K562 (cell line): ENCODE measurements around the gene CPHXL2. TPM values are rescaled to one million over a fixed set of nuclear protein-coding genes. Genes with fewer than 3 reads are reported as not detected.
A peak's percentile ranks its signal among the peaks of the same experiment; 100 is the strongest.

Source experiments
- ASH1L ChIP-seq: fragments of 450-650 bp; IDR thresholded peaks from 2 replicates; pipeline ENCODE4 v1.6.1; 2018; ENCODE audit warnings: borderline replicate concordance, mild to moderate bottlenecking, low read depth; ENCODE audit not compliant: partially characterized antibody
- GABPA ChIP-seq: fragments of 200-800 bp; sonication (Bioruptor generic); conservative IDR thresholded peaks from 2 replicates; pipeline ENCODE4 v1.6.1; 2016; ENCODE audit warnings: low read depth, missing genetic modification characterization, missing compliant biosample characterization
- NCOA6 ChIP-seq: fragments of 450-650 bp; IDR thresholded peaks from 2 replicates; pipeline ENCODE4 v1.6.1; 2017; ENCODE audit warnings: mild to moderate bottlenecking
- POLR3G ChIP-seq: IDR thresholded peaks from 2 replicates; pipeline ENCODE4 v1.6.1; 2011; ENCODE audit not compliant: insufficient read length, insufficient replicate concordance; ENCODE audit errors: extremely low read depth
- RBM39 ChIP-seq: fragments of 200-400 bp; formaldehyde crosslinking; optimal IDR thresholded peaks from 2 replicates; pipeline ENCODE3; 2018; ENCODE audit warnings: low read depth, low read length
- RNF2 ChIP-seq: sonication (generic); IDR thresholded peaks from 2 replicates; pipeline ENCODE4 v1.6.1; 2016
- SOX6 ChIP-seq: fragments of 450-650 bp; IDR thresholded peaks from 2 replicates; pipeline ENCODE4 v1.6.1; 2014; ENCODE audit warnings: mild to moderate bottlenecking
- SRSF9 ChIP-seq: fragments of 200-400 bp; formaldehyde crosslinking; IDR thresholded peaks from 2 replicates; pipeline ENCODE4 v1.6.1; 2017; ENCODE audit warnings: low read depth, low read length, borderline replicate concordance
- ZBTB17 ChIP-seq: fragments of 450-650 bp; formaldehyde crosslinking; IDR thresholded peaks from 2 replicates; pipeline ENCODE4 v1.4.0; 2020; ENCODE audit warnings: mild to moderate bottlenecking
- ZNF695 ChIP-seq: fragments of 450-650 bp; formaldehyde crosslinking; IDR thresholded peaks from 2 replicates; pipeline ENCODE4 v1.4.0; 2020; ENCODE audit warnings: mild to moderate bottlenecking, moderate library complexity
- polyA plus RNA-seq, 8 experiments: library from polyadenylated mRNA; depleted of rRNA in 4 of 8; stranded (reverse) in 5 of 8; unstranded in 3 of 8; fragments of >200 nt; fragmentation: Nextera tagmentation in 2 of 8; fragmentation: Illumina TruSeq in 1 of 8; extraction: Ambion mirVana in 2 of 8; extraction: Trizol in 1 of 8; gene quantifications; 2 replicates each; pipeline versions ENCODE4 v1.2.1 to v1.2.3, GENCODE V29; 2011 to 2014; ENCODE audit warnings: inconsistent platforms in 1 of 8, missing spikeins in 1 of 8
- total RNA-seq, 7 experiments: library from RNA; depleted of rRNA in 6 of 7; stranded (reverse); fragments of >200 nt in 6 of 7; fragmentation: Illumina TruSeq in 2 of 7; extraction: Trizol in 2 of 7; gene quantifications; 2 replicates each; pipeline versions ENCODE4 v1.2.1 to v1.2.3, GENCODE V29; 2011 to 2021; ENCODE audit warnings: low replicate concordance in 1 of 7
- TF ChIP-seq, protein P1 (sequence below): fragments of 250-450 bp; sonication (Bioruptor Pico); IDR thresholded peaks from 2 replicates; pipeline ENCODE4 v1.8.0; 2022; ENCODE audit warnings: inconsistent platforms
- TF ChIP-seq, protein P2 (sequence below): fragments of 200-600 bp; sonication (generic); IDR thresholded peaks from one replicate; pipeline ENCODE4 v1.6.1; 2012; ENCODE audit warnings: mild to moderate bottlenecking, low read depth, low read length, inconsistent platforms

The CPHXL2 gene
- total and polyA plus RNA-seq, 9 of the 15 experiments (the other 6 are each of a cell fraction or from before 2014, with no cell fraction given): not detected

DNA sequence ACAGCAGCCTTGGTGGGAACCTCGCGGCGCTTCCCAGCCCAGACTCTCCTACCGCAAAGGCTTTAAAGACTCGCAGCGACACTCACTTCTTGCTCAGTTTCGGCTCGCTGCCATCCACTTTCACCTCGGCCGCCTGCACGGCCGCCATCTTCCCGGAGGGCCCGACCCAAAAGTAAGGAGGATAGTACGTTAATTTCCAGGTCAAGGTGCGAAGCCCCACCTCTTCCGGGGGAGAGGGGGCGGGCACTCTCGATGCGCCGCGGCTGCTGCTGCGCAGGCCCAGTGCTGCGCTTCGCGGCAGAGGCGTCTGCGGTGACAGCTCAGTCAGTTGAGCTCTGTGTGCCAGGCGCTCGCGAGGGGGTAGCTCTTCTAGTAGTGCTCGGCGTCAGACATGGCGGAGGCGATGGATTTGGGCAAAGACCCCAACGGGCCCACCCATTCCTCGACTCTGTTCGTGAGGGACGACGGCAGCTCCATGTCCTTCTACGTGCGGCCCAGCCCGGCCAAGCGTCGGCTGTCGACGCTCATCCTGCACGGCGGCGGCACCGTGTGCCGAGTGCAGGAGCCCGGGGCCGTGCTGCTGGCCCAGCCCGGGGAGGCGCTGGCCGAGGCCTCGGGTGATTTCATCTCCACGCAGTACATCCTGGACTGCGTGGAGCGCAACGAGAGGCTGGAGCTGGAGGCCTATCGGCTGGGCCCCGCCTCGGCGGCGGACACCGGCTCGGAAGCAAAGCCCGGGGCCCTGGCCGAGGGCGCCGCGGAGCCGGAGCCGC is 29.1 kb downstream of the CPHXL2 start, which contains the start of the genes KARS1 and TERF2IP (continued):
- TF ChIP-seq, protein P1, sequence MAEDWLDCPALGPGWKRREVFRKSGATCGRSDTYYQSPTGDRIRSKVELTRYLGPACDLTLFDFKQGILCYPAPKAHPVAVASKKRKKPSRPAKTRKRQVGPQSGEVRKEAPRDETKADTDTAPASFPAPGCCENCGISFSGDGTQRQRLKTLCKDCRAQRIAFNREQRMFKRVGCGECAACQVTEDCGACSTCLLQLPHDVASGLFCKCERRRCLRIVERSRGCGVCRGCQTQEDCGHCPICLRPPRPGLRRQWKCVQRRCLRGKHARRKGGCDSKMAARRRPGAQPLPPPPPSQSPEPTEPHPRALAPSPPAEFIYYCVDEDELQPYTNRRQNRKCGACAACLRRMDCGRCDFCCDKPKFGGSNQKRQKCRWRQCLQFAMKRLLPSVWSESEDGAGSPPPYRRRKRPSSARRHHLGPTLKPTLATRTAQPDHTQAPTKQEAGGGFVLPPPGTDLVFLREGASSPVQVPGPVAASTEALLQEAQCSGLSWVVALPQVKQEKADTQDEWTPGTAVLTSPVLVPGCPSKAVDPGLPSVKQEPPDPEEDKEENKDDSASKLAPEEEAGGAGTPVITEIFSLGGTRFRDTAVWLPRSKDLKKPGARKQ (CRISPR knock-in tag): no peak
- TF ChIP-seq RBM39 (no peak), ZNF695 (no peak), SOX6 (no peak; the same call in 1 of the 2 replicates), POLR3G (no peak), GABPA (peak; percentile 98), ZBTB17 (no peak), RNF2 (0 out of 2 replicates have a peak, but pooled peaks have one; percentile 12), SRSF9 (no peak), NCOA6 (no peak), ASH1L (no peak)
- TF ChIP-seq, protein P2, sequence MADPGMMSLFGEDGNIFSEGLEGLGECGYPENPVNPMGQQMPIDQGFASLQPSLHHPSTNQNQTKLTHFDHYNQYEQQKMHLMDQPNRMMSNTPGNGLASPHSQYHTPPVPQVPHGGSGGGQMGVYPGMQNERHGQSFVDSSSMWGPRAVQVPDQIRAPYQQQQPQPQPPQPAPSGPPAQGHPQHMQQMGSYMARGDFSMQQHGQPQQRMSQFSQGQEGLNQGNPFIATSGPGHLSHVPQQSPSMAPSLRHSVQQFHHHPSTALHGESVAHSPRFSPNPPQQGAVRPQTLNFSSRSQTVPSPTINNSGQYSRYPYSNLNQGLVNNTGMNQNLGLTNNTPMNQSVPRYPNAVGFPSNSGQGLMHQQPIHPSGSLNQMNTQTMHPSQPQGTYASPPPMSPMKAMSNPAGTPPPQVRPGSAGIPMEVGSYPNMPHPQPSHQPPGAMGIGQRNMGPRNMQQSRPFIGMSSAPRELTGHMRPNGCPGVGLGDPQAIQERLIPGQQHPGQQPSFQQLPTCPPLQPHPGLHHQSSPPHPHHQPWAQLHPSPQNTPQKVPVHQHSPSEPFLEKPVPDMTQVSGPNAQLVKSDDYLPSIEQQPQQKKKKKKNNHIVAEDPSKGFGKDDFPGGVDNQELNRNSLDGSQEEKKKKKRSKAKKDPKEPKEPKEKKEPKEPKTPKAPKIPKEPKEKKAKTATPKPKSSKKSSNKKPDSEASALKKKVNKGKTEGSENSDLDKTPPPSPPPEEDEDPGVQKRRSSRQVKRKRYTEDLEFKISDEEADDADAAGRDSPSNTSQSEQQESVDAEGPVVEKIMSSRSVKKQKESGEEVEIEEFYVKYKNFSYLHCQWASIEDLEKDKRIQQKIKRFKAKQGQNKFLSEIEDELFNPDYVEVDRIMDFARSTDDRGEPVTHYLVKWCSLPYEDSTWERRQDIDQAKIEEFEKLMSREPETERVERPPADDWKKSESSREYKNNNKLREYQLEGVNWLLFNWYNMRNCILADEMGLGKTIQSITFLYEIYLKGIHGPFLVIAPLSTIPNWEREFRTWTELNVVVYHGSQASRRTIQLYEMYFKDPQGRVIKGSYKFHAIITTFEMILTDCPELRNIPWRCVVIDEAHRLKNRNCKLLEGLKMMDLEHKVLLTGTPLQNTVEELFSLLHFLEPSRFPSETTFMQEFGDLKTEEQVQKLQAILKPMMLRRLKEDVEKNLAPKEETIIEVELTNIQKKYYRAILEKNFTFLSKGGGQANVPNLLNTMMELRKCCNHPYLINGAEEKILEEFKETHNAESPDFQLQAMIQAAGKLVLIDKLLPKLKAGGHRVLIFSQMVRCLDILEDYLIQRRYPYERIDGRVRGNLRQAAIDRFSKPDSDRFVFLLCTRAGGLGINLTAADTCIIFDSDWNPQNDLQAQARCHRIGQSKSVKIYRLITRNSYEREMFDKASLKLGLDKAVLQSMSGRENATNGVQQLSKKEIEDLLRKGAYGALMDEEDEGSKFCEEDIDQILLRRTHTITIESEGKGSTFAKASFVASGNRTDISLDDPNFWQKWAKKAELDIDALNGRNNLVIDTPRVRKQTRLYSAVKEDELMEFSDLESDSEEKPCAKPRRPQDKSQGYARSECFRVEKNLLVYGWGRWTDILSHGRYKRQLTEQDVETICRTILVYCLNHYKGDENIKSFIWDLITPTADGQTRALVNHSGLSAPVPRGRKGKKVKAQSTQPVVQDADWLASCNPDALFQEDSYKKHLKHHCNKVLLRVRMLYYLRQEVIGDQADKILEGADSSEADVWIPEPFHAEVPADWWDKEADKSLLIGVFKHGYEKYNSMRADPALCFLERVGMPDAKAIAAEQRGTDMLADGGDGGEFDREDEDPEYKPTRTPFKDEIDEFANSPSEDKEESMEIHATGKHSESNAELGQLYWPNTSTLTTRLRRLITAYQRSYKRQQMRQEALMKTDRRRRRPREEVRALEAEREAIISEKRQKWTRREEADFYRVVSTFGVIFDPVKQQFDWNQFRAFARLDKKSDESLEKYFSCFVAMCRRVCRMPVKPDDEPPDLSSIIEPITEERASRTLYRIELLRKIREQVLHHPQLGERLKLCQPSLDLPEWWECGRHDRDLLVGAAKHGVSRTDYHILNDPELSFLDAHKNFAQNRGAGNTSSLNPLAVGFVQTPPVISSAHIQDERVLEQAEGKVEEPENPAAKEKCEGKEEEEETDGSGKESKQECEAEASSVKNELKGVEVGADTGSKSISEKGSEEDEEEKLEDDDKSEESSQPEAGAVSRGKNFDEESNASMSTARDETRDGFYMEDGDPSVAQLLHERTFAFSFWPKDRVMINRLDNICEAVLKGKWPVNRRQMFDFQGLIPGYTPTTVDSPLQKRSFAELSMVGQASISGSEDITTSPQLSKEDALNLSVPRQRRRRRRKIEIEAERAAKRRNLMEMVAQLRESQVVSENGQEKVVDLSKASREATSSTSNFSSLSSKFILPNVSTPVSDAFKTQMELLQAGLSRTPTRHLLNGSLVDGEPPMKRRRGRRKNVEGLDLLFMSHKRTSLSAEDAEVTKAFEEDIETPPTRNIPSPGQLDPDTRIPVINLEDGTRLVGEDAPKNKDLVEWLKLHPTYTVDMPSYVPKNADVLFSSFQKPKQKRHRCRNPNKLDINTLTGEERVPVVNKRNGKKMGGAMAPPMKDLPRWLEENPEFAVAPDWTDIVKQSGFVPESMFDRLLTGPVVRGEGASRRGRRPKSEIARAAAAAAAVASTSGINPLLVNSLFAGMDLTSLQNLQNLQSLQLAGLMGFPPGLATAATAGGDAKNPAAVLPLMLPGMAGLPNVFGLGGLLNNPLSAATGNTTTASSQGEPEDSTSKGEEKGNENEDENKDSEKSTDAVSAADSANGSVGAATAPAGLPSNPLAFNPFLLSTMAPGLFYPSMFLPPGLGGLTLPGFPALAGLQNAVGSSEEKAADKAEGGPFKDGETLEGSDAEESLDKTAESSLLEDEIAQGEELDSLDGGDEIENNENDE: no peak
